Stimulated activated CD4-positive, alpha-beta T cell treated with anti-CD3 and anti-CD28 coated beads, Interleukin-15, amount 100 ng/mL, for 1 hour (primary cell): ENCODE data around the gene DOK6.

Experiments
- DNase-seq, 2 donors: peaks; one replicate each; pipeline ENCODE4 v3.0.0-alpha.2; 2020; ENCODE audit warnings: low read depth in 1 of 2, low spot score in 1 of 2

The DOK6 gene

DNA sequence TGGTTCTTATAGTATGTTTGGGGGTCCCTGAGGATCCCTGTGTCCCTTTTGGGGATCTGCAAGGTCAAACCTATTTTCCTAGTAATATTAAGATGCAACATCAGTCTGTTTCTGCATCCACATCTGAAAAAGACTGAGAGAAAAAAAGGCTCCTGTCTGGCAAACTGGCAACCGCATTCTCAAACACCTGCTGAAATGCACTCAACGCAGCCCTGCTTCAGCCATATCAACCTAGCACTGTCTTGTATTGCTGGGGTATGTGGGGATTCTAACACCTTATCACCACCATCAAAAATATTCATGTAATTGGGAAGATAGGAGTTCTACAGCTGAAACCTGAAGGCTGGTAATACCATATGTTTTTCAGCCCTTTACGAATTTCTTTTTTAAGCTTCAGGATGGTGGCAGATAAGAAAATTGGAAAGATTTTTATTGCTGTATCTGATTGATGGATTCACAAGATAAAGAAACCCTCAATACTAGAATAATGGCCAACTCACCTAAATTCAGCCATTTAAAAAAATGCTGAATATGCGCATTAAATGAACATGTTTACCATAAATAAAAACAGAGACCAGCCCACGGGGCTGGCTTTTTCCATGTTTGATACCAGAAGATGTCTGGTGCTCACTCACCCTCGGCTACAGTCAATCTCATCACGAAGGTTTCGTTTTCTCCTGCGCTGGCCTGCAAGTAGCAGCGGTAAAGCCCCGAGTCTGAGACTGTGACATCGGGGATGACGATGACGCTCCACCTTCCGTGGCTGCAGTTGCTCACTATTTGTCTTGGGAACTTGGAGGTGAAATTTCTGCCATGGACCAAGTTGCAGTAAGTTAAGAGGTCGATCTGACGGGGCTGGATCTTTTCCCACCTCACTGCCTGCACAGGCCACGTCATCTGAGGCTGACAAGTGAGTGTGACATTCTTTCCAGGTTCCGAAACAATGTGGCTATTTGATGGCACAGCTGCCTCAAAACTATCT is 494.7 kb downstream of the DOK6 start:
- no peak for DNase-seq

DNA sequence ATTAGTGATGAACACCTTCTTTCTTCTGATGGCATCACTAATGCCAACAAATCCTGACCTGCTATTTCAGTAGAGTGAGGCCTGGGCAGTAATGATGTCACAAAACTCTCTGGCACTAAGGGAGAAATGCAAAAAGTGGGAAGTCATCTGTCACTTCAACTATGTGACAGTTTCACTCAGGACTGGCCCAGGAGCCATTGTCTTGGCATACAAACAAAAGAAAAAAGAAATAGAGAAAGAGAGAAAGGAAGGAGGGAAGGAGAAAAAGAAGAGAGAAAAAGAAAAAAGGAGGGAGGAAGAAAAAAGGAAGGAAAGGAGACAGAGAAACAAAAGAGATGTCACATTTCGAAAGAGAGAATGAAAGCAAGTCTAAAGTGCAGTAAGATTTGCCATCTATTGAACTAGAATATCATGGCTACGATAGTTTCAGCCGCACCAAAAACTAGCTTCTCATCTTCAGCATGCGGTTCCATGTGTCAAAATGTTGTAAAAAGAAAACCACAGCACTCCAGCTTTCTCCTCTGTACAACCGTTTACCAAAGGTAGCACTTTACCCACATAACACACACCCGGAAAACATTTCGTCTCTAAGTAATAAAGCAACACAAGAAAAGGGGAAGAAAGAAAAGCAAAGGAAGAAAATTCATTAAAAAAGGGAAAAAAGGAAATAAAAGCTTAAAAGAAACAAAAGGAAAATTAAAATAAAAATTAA is 496.9 kb downstream of the DOK6 start:
- no peak for DNase-seq

DNA sequence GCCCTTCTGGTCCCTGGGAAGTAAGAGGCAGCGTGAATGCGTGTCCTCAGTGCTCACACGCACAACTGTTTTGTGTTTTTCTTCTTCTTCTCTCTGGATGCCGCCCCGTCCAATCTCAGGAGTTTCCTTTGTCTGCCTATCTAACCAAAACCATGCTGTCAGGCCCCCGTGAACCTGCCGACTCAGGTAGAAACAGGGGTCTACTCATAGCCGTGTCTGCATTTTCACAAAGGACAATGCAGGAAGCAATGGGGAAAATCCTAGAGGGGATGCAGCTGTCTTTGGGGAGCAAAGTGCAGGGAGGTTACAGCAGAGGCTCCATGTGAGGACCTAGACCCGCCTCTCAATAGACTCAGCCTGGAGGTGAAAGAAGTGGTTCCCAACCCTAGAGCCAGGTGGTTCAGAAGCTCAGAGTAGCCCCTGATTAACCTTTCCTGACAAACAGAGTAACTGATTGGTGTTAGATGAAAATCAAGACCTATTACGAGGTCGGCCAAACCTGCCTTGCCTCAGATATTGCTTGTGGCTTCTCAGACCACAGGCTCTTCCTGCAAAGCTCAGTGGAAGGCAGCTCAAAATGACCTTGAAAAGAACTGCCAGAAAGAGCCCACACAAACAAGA is 497.7 kb downstream of the DOK6 start:
- no peak for DNase-seq
